Gastroesophageal sphincter (tissue), 4 donors: ENCODE data around the gene MICAL3. TPM values are rescaled to one million over a fixed set of nuclear protein-coding genes. Genes with fewer than 3 reads are reported as not detected.
"Not testable (repeated sequence)": the region's sequence is repeated elsewhere in the genome, so short reads cannot be mapped to it uniquely, and the experiment has no call there.

Experiments used
- ATAC-seq: fragments of 150-250 bp; one replicate; pipeline ENCODE4 v1.9.1; 2016; ENCODE audit warnings: mild to moderate bottlenecking, moderate library complexity
- H3K27ac ChIP-seq, 4 donors: fragments of 200-600 bp; sonication (generic) in 3 of 4; 1 replicate in 3 of 4; 2 replicates in 1 of 4; pipeline ENCODE4 v1.5.1; 2016 to 2019
- H3K27me3 ChIP-seq: fragments of 200-600 bp; sonication (generic); one replicate; pipeline ENCODE4 v1.5.1; 2019
- H3K36me3 ChIP-seq, 2 donors: fragments of 200-600 bp; sonication (generic); one replicate each; pipeline ENCODE4 v1.5.1; 2019; ENCODE audit warnings: control low read depth in 1 of 2
- H3K4me1 ChIP-seq, 3 donors: fragments of 200-600 bp; sonication (generic); 1 replicate in 2 of 3; 2 replicates in 1 of 3; pipeline ENCODE4 v1.5.1; 2016 to 2019; ENCODE audit warnings: control low read depth in 2 of 3
- H3K4me3 ChIP-seq, 2 donors: fragments of 200-600 bp; sonication (generic); one replicate each; pipeline ENCODE4 v1.5.1; 2019; ENCODE audit warnings: mild to moderate bottlenecking in 1 of 2, moderate library complexity in 1 of 2
- H3K9me3 ChIP-seq, 3 donors: fragments of 200-600 bp; sonication (generic); one replicate each; pipeline ENCODE4 v1.5.1; 2017 to 2019; ENCODE audit warnings: control low read depth in 2 of 3
- CTCF ChIP-seq, 4 experiments: fragments of 200-600 bp in 2 of 4; fragments of 450-650 bp in 2 of 4; sonication (generic) in 1 of 4; IDR thresholded peaks; one replicate each; pipeline ENCODE4 v1.5.1; 2017 to 2019; ENCODE audit warnings: antibody characterized with exemption in 4 of 4, mild to moderate bottlenecking in 2 of 4, moderate library complexity in 2 of 4
- EP300 ChIP-seq: sonication (generic); formaldehyde crosslinking; IDR thresholded peaks from one replicate; pipeline ENCODE4 v1.6.1; 2017; ENCODE audit warnings: antibody characterized with exemption, mild to moderate bottlenecking
- POLR2A ChIP-seq, 2 donors: fragments of 450-650 bp; IDR thresholded peaks; one replicate each; pipeline ENCODE4 v1.6.1; 2017; ENCODE audit warnings: antibody characterized with exemption in 2 of 2, mild to moderate bottlenecking in 2 of 2, moderate library complexity in 1 of 2
- POLR2AphosphoS5 ChIP-seq: sonication (generic); formaldehyde crosslinking; IDR thresholded peaks from one replicate; pipeline ENCODE4 v1.6.1; 2017; ENCODE audit warnings: antibody characterized with exemption
- WGBS, 2 donors: methylation state at CpG; one replicate each; pipeline ENCODE4 v1.1.5; 2018; ENCODE audit warnings: low coverage in 1 of 2; 5-methylcytosine and 5-hydroxymethylcytosine counted together
- total RNA-seq, 4 donors: library from RNA; depleted of rRNA; stranded (reverse); fragments of >200 nt; gene quantifications; one replicate each; pipeline ENCODE4 v1.1.0, GENCODE V29; 2016

The MICAL3 gene
- total RNA-seq, 4 donors from 2014 or later = 37.3 to 120 (median 51.5) TPM

GRCh38 chr22:18023509-18024275, 669 bp downstream of the MICAL3 start:
- Histone ChIP-seq H3K9me3 (no peaks in the 10 kb centered on the region), H3K27me3 (no peaks in the 10 kb centered on the region), H3K36me3 (no peaks in the 10 kb centered on the region), H3K4me1 (peaks cover 4 to 40% (median 4%) of the 10 kb centered on the region in 3 donors), H3K27ac (peak overlapping the region; percentile 88 to 93 (median 92)), H3K4me3 (peak overlapping the region; percentile 77 to 92)
- WGBS, 2 donors = 0 to 1% methylated on average over 4 to 14 of the region's 47 CpGs
- ATAC-seq = peak; percentile 90
- no peak for TF ChIP-seq EP300
- peak in 1 of 4 experiments; percentile 53 for TF ChIP-seq CTCF (IDR thresholded peaks at IDR 0.05)
- TF ChIP-seq POLR2A (IDR thresholded peaks at IDR 0.05) = peak; percentile 42 to 59
- peak; percentile 79 for TF ChIP-seq POLR2AphosphoS5

- ATAC-seq = no peak
- Histone ChIP-seq H3K4me3 (peak overlapping the region in 1 of 2 donors; percentile 77), H3K4me1 (peaks cover 4 to 40% (median 4%) of the 10 kb centered on the region in 3 donors), H3K36me3 (no peaks in the 10 kb centered on the region), H3K27me3 (no peaks in the 10 kb centered on the region), H3K27ac (peak overlapping the region; percentile 31 to 93 (median 89)), H3K9me3 (no peaks in the 10 kb centered on the region)
- 50% methylated on average over 2 of the region's 3 CpGs; no CpG with 5 or more reads in 1 of the 2 donors for WGBS, 2 donors
- TF ChIP-seq CTCF (IDR thresholded peaks at IDR 0.05) (no peak), POLR2A (IDR thresholded peaks at IDR 0.05) (no peak), POLR2AphosphoS5 (no peak), EP300 (no peak)
These were observed 1.5 kb downstream of the MICAL3 start for GRCh38 chr22:18022876-18023275.

- no peak for ATAC-seq
- Histone ChIP-seq H3K27ac (peak overlapping the region in 1 of 4 donors; percentile 88), H3K4me1 (peaks cover 4 to 40% (median 4%) of the 10 kb centered on the region in 3 donors), H3K36me3 (no peaks in the 10 kb centered on the region), H3K9me3 (no peaks in the 10 kb centered on the region), H3K27me3 (no peaks in the 10 kb centered on the region), H3K4me3 (no peak overlapping the region)
- TF ChIP-seq POLR2AphosphoS5 = no peak
- TF ChIP-seq EP300 = no peak
- TF ChIP-seq CTCF (IDR thresholded peaks at IDR 0.05) = no peak
- TF ChIP-seq POLR2A (IDR thresholded peaks at IDR 0.05) = no peak
- 50 to 75% methylated on average over 1 of the region's 2 CpGs for WGBS, 2 donors
These were observed 2.9 kb downstream of the MICAL3 start for GRCh38 chr22:18021431-18021830.

GRCh38 chr22:18020743-18021142, 3.6 kb downstream of the MICAL3 start:
- not testable (repeated sequence) for H3K4me3 ChIP-seq, ATAC-seq, H3K36me3 ChIP-seq, H3K27me3 ChIP-seq, H3K9me3 ChIP-seq
- peaks cover 4 to 40% (median 4%) of the 10 kb centered on the region in 3 donors for H3K4me1 ChIP-seq
- peak overlapping the region in 1 of 4 donors; percentile 88 for H3K27ac ChIP-seq
- 100% methylated on average over 2 of the region's 2 CpGs; no CpG with 5 or more reads in 1 of the 2 donors for WGBS, 2 donors

- no peak for ATAC-seq
- Histone ChIP-seq H3K4me1 (no peaks in the 10 kb centered on the region), H3K4me3 (no peak overlapping the region), H3K9me3 (no peaks in the 10 kb centered on the region), H3K27ac (no peak overlapping the region), H3K27me3 (no peaks in the 10 kb centered on the region), H3K36me3 (no peaks in the 10 kb centered on the region)
- TF ChIP-seq CTCF (IDR thresholded peaks at IDR 0.05) (no peak), POLR2A (IDR thresholded peaks at IDR 0.05) (no peak), POLR2AphosphoS5 (no peak), EP300 (no peak)
- 72 to 77% methylated on average over 3 to 4 of the region's 5 CpGs for WGBS, 2 donors
These were observed 10.4 kb downstream of the MICAL3 start for GRCh38 chr22:18013947-18014346.
